GM06990 (cell line): ENCODE results near the gene DAB2.

ENCODE experiments used
- DNase-seq: peaks from one replicate; pipeline ENCODE4 v3.0.0-alpha.2; 2011; ENCODE audit not compliant: insufficient read length; ENCODE audit errors: extremely low read depth
- H3K27me3 ChIP-seq: replicated peaks from 2 replicates; pipeline ENCODE4 v1.6.0; 2011; ENCODE audit warnings: low read length; ENCODE audit not compliant: control insufficient read depth, insufficient read depth
- H3K36me3 ChIP-seq: 2 replicates; pipeline ENCODE4 v1.5.1; 2011; ENCODE audit warnings: low read length; ENCODE audit not compliant: control insufficient read depth, insufficient read depth
- H3K4me3 ChIP-seq: replicated peaks from 2 replicates; pipeline ENCODE4 v1.5.1; 2011; ENCODE audit warnings: low read depth, mild to moderate bottlenecking, control low read depth, low read length
- CTCF ChIP-seq: IDR thresholded peaks from 2 replicates; pipeline ENCODE4 v1.5.1; 2011; ENCODE audit warnings: low read length, control low read depth, mild to moderate bottlenecking, inconsistent platforms; ENCODE audit not compliant: insufficient read depth, poor library complexity, severe bottlenecking

Gene DAB2

GRCh38 chr5:39400713-39401578 lies 23.8 kb downstream of the DAB2 start:
- no peak for TF ChIP-seq CTCF
- H3K4me3 ChIP-seq: no peak overlapping the region
- no peaks in the 10 kb centered on the region for H3K27me3 ChIP-seq
- no peaks in the 10 kb centered on the region for H3K36me3 ChIP-seq
- DNase-seq: no peak

GRCh38 chr5:39399135-39400036 lies 25.4 kb downstream of the DAB2 start:
- H3K36me3 ChIP-seq: no peaks in the 10 kb centered on the region
- DNase-seq: no peak

GRCh38 chr5:39396843-39397242 lies 27.9 kb downstream of the DAB2 start:
- DNase-seq: no peak
- Histone ChIP-seq H3K4me3 (no peak overlapping the region), H3K36me3 (no peaks in the 10 kb centered on the region), H3K27me3 (no peaks in the 10 kb centered on the region)
- no peak for TF ChIP-seq CTCF

More at GRCh38 chr5:39399135-39400036, 25.4 kb downstream of the DAB2 start:
- Histone ChIP-seq H3K27me3 (no peaks in the 10 kb centered on the region), H3K4me3 (no peak overlapping the region)
- TF ChIP-seq CTCF: no peak

- H3K36me3 ChIP-seq: no peaks in the 10 kb centered on the region
- H3K27me3 ChIP-seq: no peaks in the 10 kb centered on the region; the same call in 1 of the 2 replicates
- no peak for DNase-seq
- no peak overlapping the region for H3K4me3 ChIP-seq
- TF ChIP-seq CTCF: no peak
Measured at GRCh38 chr5:39395521-39395920, 29.3 kb downstream of the DAB2 start.

- Histone ChIP-seq H3K36me3 (no peaks in the 10 kb centered on the region), H3K4me3 (no peak overlapping the region), H3K27me3 (no peaks in the 10 kb centered on the region; the same call in 1 of the 2 replicates)
- DNase-seq: no peak
- TF ChIP-seq CTCF: no peak
Measured at GRCh38 chr5:39394946-39395345, 29.8 kb downstream of the DAB2 start.
